ENCODE measurements around the gene C1orf167.
A peak's percentile ranks its signal among the peaks of the same experiment; 100 is the strongest.

C1orf167 gene

GRCh38 chr1:11784256-11784992 lies 22.4 kb downstream of the C1orf167 start:
- TF ChIP-seq CTCF (IDR thresholded peaks at IDR 0.05; ENCODE audit: low read length, missing control alignments): no peak
- no peak overlapping the region for H3K4me3 ChIP-seq (replicated peaks; ENCODE audit: low read depth, low read length)

GRCh38 chr1:11784993-11785769 lies 23.2 kb downstream of the C1orf167 start:
- peak; percentile 71 for TF ChIP-seq CTCF (IDR thresholded peaks at IDR 0.05; ENCODE audit: low read length, missing control alignments)
- H3K4me3 ChIP-seq (replicated peaks; ENCODE audit: low read depth, low read length): peak overlapping the region; percentile 21
- peak; percentile 60 for DNase-seq (ENCODE audit: low read depth)

More at GRCh38 chr1:11784256-11784992, 22.4 kb downstream of the C1orf167 start:
- no peak for DNase-seq (ENCODE audit: low read depth)

GRCh38 chr1:11786168-11786567 lies 24.2 kb downstream of the C1orf167 start:
- TF ChIP-seq CTCF (IDR thresholded peaks at IDR 0.05; ENCODE audit: low read length, missing control alignments): no peak
- no peak for DNase-seq (ENCODE audit: low read depth)
- no peak overlapping the region for H3K4me3 ChIP-seq (replicated peaks; ENCODE audit: low read depth, low read length)

- no peak overlapping the region for H3K4me3 ChIP-seq (replicated peaks; ENCODE audit: low read depth, low read length)
- peak; percentile 60 for DNase-seq (ENCODE audit: low read depth)
- TF ChIP-seq CTCF (IDR thresholded peaks at IDR 0.05; ENCODE audit: low read length, missing control alignments): no peak
Observed at GRCh38 chr1:11787251-11787803, 25.3 kb downstream of the C1orf167 start.

- no peak overlapping the region for H3K4me3 ChIP-seq (replicated peaks; ENCODE audit: low read depth, low read length)
- DNase-seq (ENCODE audit: low read depth): no peak
- TF ChIP-seq CTCF (IDR thresholded peaks at IDR 0.05; ENCODE audit: low read length, missing control alignments): no peak
Observed at GRCh38 chr1:11787804-11788436, 25.9 kb downstream of the C1orf167 start.

- H3K4me3 ChIP-seq (replicated peaks; ENCODE audit: low read depth, low read length): no peak overlapping the region
- no peak for TF ChIP-seq CTCF (IDR thresholded peaks at IDR 0.05; ENCODE audit: low read length, missing control alignments)
- no peak for DNase-seq (ENCODE audit: low read depth)
Observed at GRCh38 chr1:11788549-11789053, 26.6 kb downstream of the C1orf167 start.

Data from fibroblast of pulmonary artery (primary cell).